ENCODE measurements around the gene ZNF148. TPM values are rescaled to one million over a fixed set of nuclear protein-coding genes. Genes with fewer than 3 reads are reported as not detected.

Gene ZNF148
- total and polyA plus RNA-seq, 7 donors: 4.8 to 42.5 (median 28.2) TPM

DNA sequence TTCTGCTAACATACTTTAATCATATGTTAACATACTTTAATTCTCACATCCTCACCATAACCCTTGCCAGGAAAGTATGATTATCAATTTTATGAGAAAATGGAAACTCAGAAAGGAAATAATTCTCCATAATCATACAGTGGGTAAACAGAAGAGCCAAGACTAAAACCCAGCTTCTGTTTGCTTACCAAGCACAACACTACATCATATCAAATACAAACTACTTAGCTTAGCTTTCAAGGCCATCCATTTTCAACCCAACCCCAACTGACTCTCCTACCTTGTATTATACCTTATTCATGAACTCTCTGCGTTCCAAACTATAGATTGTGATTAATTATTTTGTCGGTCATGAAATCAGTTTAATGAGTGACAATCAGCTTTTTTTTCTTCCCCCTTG lies 9.0 kb downstream of the ZNF148 start:
- no peak overlapping the region for H3K4me3 ChIP-seq
- H3K27ac ChIP-seq: no peak overlapping the region
- intact Hi-C loops (cut with DNase I): no loop called here
- H3K36me3 ChIP-seq: no peaks in the 10 kb centered on the region
- no peak for DNase-seq
- WGBS, 2 donors: 22 to 75% methylated on average over 2 of the region's 2 CpGs
- no peaks in the 10 kb centered on the region for H3K9me3 ChIP-seq
- H3K27me3 ChIP-seq: no peaks in the 10 kb centered on the region
- no peak for TF ChIP-seq POLR2AphosphoS5 (IDR thresholded peaks at IDR 0.05)
- TF ChIP-seq, protein P1, sequence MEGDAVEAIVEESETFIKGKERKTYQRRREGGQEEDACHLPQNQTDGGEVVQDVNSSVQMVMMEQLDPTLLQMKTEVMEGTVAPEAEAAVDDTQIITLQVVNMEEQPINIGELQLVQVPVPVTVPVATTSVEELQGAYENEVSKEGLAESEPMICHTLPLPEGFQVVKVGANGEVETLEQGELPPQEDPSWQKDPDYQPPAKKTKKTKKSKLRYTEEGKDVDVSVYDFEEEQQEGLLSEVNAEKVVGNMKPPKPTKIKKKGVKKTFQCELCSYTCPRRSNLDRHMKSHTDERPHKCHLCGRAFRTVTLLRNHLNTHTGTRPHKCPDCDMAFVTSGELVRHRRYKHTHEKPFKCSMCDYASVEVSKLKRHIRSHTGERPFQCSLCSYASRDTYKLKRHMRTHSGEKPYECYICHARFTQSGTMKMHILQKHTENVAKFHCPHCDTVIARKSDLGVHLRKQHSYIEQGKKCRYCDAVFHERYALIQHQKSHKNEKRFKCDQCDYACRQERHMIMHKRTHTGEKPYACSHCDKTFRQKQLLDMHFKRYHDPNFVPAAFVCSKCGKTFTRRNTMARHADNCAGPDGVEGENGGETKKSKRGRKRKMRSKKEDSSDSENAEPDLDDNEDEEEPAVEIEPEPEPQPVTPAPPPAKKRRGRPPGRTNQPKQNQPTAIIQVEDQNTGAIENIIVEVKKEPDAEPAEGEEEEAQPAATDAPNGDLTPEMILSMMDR (IDR thresholded peaks at IDR 0.05): no peak
- no peak for TF ChIP-seq EP300 (IDR thresholded peaks at IDR 0.05)
- TF ChIP-seq POLR2A (IDR thresholded peaks at IDR 0.05): no peak
- peaks cover 0 to 41% (median 27%) of the 10 kb centered on the region in 4 donors for H3K4me1 ChIP-seq

GRCh38 chr3:125359700-125360099 lies 15.4 kb downstream of the ZNF148 start:
- DNase-seq: no peak
- Histone ChIP-seq H3K27me3 (no peaks in the 10 kb centered on the region), H3K27ac (no peak overlapping the region), H3K9me3 (no peaks in the 10 kb centered on the region), H3K4me3 (no peak overlapping the region), H3K4me1 (peaks cover 0 to 40% (median 21%) of the 10 kb centered on the region in 4 donors), H3K36me3 (no peaks in the 10 kb centered on the region)
- intact Hi-C loops (cut with DNase I): no loop called here
- 87 to 94% methylated on average over 9 of the region's 9 CpGs for WGBS, 2 donors
- TF ChIP-seq, protein P1 (IDR thresholded peaks at IDR 0.05): no peak
- TF ChIP-seq POLR2AphosphoS5 (IDR thresholded peaks at IDR 0.05) (no peak), POLR2A (IDR thresholded peaks at IDR 0.05) (no peak), EP300 (IDR thresholded peaks at IDR 0.05) (no peak)

- intact Hi-C loops (cut with DNase I): no loop called here
- Histone ChIP-seq H3K36me3 (no peaks in the 10 kb centered on the region), H3K9me3 (no peaks in the 10 kb centered on the region), H3K27me3 (no peaks in the 10 kb centered on the region), H3K4me1 (peaks cover 0 to 37% (median 21%) of the 10 kb centered on the region in 4 donors), H3K27ac (no peak overlapping the region), H3K4me3 (no peak overlapping the region)
- DNase-seq: no peak
- TF ChIP-seq, protein P1 (IDR thresholded peaks at IDR 0.05): no peak
- TF ChIP-seq POLR2AphosphoS5 (IDR thresholded peaks at IDR 0.05) (no peak), POLR2A (IDR thresholded peaks at IDR 0.05) (no peak), EP300 (IDR thresholded peaks at IDR 0.05) (no peak)
Measured at GRCh38 chr3:125358923-125359322, 16.2 kb downstream of the ZNF148 start.

DNA sequence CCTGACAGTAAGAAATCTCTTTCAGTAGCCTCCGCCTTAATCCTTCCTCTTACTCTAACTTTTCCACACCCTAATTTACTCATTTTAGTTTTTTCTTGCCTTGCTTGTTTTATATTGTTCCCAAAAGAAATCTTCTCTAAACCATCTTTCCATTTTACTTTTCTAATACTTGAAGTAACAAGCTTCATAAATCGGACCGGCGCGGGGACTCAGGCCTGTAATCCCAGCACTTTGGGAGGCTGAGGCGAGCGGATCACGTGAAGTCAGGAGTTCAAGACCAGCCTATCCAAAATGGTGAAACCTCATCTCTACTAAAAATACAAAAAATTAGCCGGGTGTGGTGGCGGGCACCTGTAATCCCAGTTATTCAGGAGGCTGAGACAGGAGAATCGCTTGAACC lies 17.3 kb downstream of the ZNF148 start:
- no peaks in the 10 kb centered on the region for H3K36me3 ChIP-seq
- H3K27me3 ChIP-seq: no peaks in the 10 kb centered on the region
- TF ChIP-seq, protein P1 (IDR thresholded peaks at IDR 0.05): no peak
- TF ChIP-seq POLR2A (IDR thresholded peaks at IDR 0.05) (no peak), POLR2AphosphoS5 (IDR thresholded peaks at IDR 0.05) (no peak), EP300 (IDR thresholded peaks at IDR 0.05) (no peak)
- DNase-seq: no peak
- no peaks in the 10 kb centered on the region for H3K9me3 ChIP-seq
- peak overlapping the region in 3 of 4 donors; percentile 57 to 62 (median 60) for H3K4me3 ChIP-seq
- H3K27ac ChIP-seq: peak overlapping the region; percentile 55 to 83 (median 80)
- WGBS, 2 donors: 91 to 94% methylated on average over 11 of the region's 11 CpGs
- peaks cover 0 to 37% (median 21%) of the 10 kb centered on the region in 4 donors for H3K4me1 ChIP-seq
- intact Hi-C loops (cut with DNase I): no loop called here

- DNase-seq: peak; percentile 79
- Histone ChIP-seq H3K27ac (peak overlapping the region; percentile 55 to 83 (median 80)), H3K4me1 (peaks cover 0 to 37% (median 22%) of the 10 kb centered on the region in 4 donors), H3K27me3 (no peaks in the 10 kb centered on the region), H3K4me3 (peak overlapping the region; percentile 53 to 62 (median 58)), H3K9me3 (no peaks in the 10 kb centered on the region), H3K36me3 (no peaks in the 10 kb centered on the region)
- intact Hi-C loops (cut with DNase I): no loop called here
- WGBS, 2 donors: 2 to 11% methylated on average over 52 of the region's 52 CpGs
- TF ChIP-seq, protein P1 (IDR thresholded peaks at IDR 0.05): no peak
- TF ChIP-seq POLR2AphosphoS5 (IDR thresholded peaks at IDR 0.05) (peak; percentile 62 to 74 (median 67)), POLR2A (IDR thresholded peaks at IDR 0.05) (no peak), EP300 (IDR thresholded peaks at IDR 0.05) (no peak)
Measured at GRCh38 chr3:125357032-125357658, 18.0 kb downstream of the ZNF148 start.

All from sigmoid colon (tissue), 7 donors.